ENCODE results near the gene GIMAP2. TPM values are rescaled to one million over a fixed set of nuclear protein-coding genes. Genes with fewer than 3 reads are reported as not detected.

GIMAP2 gene
- total and polyA plus RNA-seq, 2 of the 4 experiments (the other 2 are of a cell fraction): under 0.01 TPM; not detected in 1

DNA sequence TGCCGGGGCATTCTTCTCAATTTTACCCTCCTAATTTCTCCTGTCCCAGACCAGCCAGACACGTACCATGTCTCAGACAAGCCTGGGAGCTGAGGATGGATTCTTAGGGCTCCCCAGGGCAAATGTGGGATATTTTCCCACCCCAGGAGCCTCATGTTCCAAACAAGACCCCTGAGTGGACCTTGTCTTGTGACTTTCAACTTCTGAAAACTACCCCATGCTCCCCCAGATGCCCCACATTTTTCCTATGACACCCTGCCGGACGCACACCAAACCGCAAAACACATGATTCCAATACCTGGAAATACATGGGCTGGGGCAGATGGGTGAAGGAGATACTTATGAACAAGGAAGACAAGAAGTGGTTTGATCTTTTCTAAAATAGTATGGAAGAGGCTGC, 52.6 kb downstream of the GIMAP2 start:
- no TSS peak for BruUV-seq (replicated peaks)
- DNase-seq: no peak
- H3K4me1 ChIP-seq (ENCODE audit: control insufficient read depth, insufficient read depth, low read length): no peaks in the 10 kb centered on the region
- H3K4me3 ChIP-seq (ENCODE audit: insufficient read depth, low read depth, low read length): no peak overlapping the region
- H3K14ac ChIP-seq (replicated peaks; ENCODE audit: low read depth, low read length): no peak overlapping the region
- no peaks in the 10 kb centered on the region for H3K9me3 ChIP-seq (ENCODE audit: control insufficient read depth, insufficient read depth, low read length)
- H2BK20ac ChIP-seq (ENCODE audit: low read depth, low read length): no peak overlapping the region
- POLR2A ChIA-PET (ENCODE audit: unreplicated experiment): no interaction called here
- no peak overlapping the region for H3K9ac ChIP-seq (ENCODE audit: low read depth, low read length)
- no peak overlapping the region for H3K4me2 ChIP-seq (ENCODE audit: low read depth, low read length)
- no peak for ATAC-seq (ENCODE audit: low read depth)
- no peak overlapping the region for H2AFZ ChIP-seq (replicated peaks; ENCODE audit: low read length, poor library complexity)
- no peak overlapping the region for H3K27ac ChIP-seq (ENCODE audit: insufficient read depth, low read length)
- dilution Hi-C loops (cut with HindIII; ENCODE audit: low sequenced_read_pairs, unreplicated experiment): no loop called here
- H4K91ac ChIP-seq (ENCODE audit: insufficient read depth, low read depth, low read length): no peak overlapping the region
- H2AK9ac ChIP-seq (replicated peaks; ENCODE audit: low read depth, low read length, poor library complexity): no peak overlapping the region
- no CpG with 5 or more reads among the region's 5 CpGs for WGBS, 2 experiments (ENCODE audit: extremely low coverage in 2 of 2, insufficient read length in 1 of 2)
- no peak overlapping the region for H3K56ac ChIP-seq (ENCODE audit: extremely low read depth, insufficient read depth, low read length)
- no peak overlapping the region for H2BK15ac ChIP-seq (ENCODE audit: low read depth, low read length)
- no peaks in the 10 kb centered on the region for H3K79me1 ChIP-seq (ENCODE audit: low read depth in 1 of 2, low read length in 2 of 2)
- H3K9me1 ChIP-seq (ENCODE audit: insufficient read depth, low read length): no peaks in the 10 kb centered on the region
- in situ Hi-C loops (cut with MboI; ENCODE audit: low sequenced_read_pairs): loop anchor here (25.0 kb wide), 1 partner anchor 426 kb away; the partner anchor contains the start of genes ACTR3C and LRRC61
- intact Hi-C loops (cut with micrococcal nuclease): no loop called here
- TF ChIP-seq MAFK (IDR thresholded peaks at IDR 0.05; ENCODE audit: low read depth, low read length) (no peak), BHLHE40 (IDR thresholded peaks at IDR 0.05; ENCODE audit: low read depth, low read length) (no peak), RAD21 (IDR thresholded peaks at IDR 0.05; ENCODE audit: low read length) (no peak)
- no peaks in the 10 kb centered on the region; the same call in 1 of the 2 replicates for H3K27me3 ChIP-seq (ENCODE audit: control insufficient read depth, insufficient read depth, low read length)
- no peak overlapping the region for H3K18ac ChIP-seq (ENCODE audit: low read depth, low read length)
- H2BK120ac ChIP-seq (ENCODE audit: low read depth, low read length): no peak overlapping the region
- H4K8ac ChIP-seq (ENCODE audit: low read depth in 2 of 2, low read length in 2 of 2): no peak overlapping the region
- no peak overlapping the region for H2BK5ac ChIP-seq (ENCODE audit: low read depth, low read length, poor library complexity, severe bottlenecking)
- CTCF ChIA-PET: no interaction called here
- no peaks in the 10 kb centered on the region for H4K20me1 ChIP-seq (ENCODE audit: insufficient read depth, low read length)
- no peak overlapping the region for H3K23ac ChIP-seq (ENCODE audit: low read depth, low read length)
- no peak overlapping the region for H2AK5ac ChIP-seq (ENCODE audit: low read depth, low read length)
- no peaks in the 10 kb centered on the region for H3K36me3 ChIP-seq (ENCODE audit: control insufficient read depth, insufficient read depth, low read length)
- H4K5ac ChIP-seq (ENCODE audit: low read depth, low read length): no peak overlapping the region
- no peak overlapping the region for H3K4ac ChIP-seq (ENCODE audit: low read depth, low read length)
